ENCODE measurements around the gene GCN1. TPM values are rescaled to one million over a fixed set of nuclear protein-coding genes. Genes with fewer than 3 reads are reported as not detected.
"Not testable (repeated sequence)": the region's sequence is repeated elsewhere in the genome, so short reads cannot be mapped to it uniquely, and the experiment has no call there.

GCN1 gene
- polyA plus RNA-seq, 1 experiment: 59.7 TPM

- Histone ChIP-seq H3K27me3 (ENCODE audit: control insufficient read depth, insufficient read depth, low read length) (no peaks in the 10 kb centered on the region), H3K4me3 (ENCODE audit: low read depth, low read length) (peak overlapping the region; percentile 78), H3K36me3 (ENCODE audit: control insufficient read depth, insufficient read depth, low read length) (peaks cover 14% of the 10 kb centered on the region)
- DNase-seq (ENCODE audit: low read depth): no peak
- TF ChIP-seq CTCF (IDR thresholded peaks at IDR 0.05; ENCODE audit: insufficient read depth, low read depth, low read length): no peak
- CTCF ChIA-PET: interaction anchor here (0.6 to 8.9 kb wide), 9 partner anchors 10 to 82 kb away, joined by 3 to 77 read pairs (median 6); partner anchors contain the start of gene PXN
- POLR2A ChIA-PET: interaction anchor here (0.7 to 2.4 kb wide), 7 partner anchors 38 to 275 kb away, joined by 3 to 29 read pairs (median 14); partner anchors contain the start of genes PXN, RNU4-1 and RNU4-2
Measured at GRCh38 chr12:120200364-120200800, 5.9 kb upstream of the GCN1 start.

- no peaks in the 10 kb centered on the region for H3K27me3 ChIP-seq (ENCODE audit: control insufficient read depth, insufficient read depth, low read length)
- H3K4me3 ChIP-seq (ENCODE audit: low read depth, low read length): peak overlapping the region; percentile 78
- ChIA-PET CTCF (interaction anchor here (1.1 to 8.9 kb wide), 5 partner anchors 11 to 81 kb away, joined by 3 to 77 read pairs (median 4); partner anchors contain the start of gene PXN), POLR2A (interaction anchor here (0.7 to 2.4 kb wide), 4 partner anchors 38 to 93 kb away, joined by 3 to 29 read pairs (median 15); partner anchors contain the start of genes RNU4-1 and RNU4-2)
- TF ChIP-seq CTCF (IDR thresholded peaks at IDR 0.05; ENCODE audit: insufficient read depth, low read depth, low read length): no peak
- peaks cover 14% of the 10 kb centered on the region for H3K36me3 ChIP-seq (ENCODE audit: control insufficient read depth, insufficient read depth, low read length)
- peak; percentile 27 for DNase-seq (ENCODE audit: low read depth)
Measured at GRCh38 chr12:120199595-120200306, 5.2 kb upstream of the GCN1 start.

- DNase-seq (ENCODE audit: low read depth): no peak
- TF ChIP-seq CTCF (IDR thresholded peaks at IDR 0.05; ENCODE audit: insufficient read depth, low read depth, low read length): no peak
- POLR2A ChIA-PET: no interaction called here
- CTCF ChIA-PET: interaction anchor here (1.1 to 8.9 kb wide), 3 partner anchors 29 to 81 kb away, joined by 3 to 77 read pairs (median 4); partner anchors contain the start of gene PXN
- Histone ChIP-seq H3K4me3 (ENCODE audit: low read depth, low read length) (peak overlapping the region; percentile 78), H3K27me3 (ENCODE audit: control insufficient read depth, insufficient read depth, low read length) (no peaks in the 10 kb centered on the region), H3K36me3 (ENCODE audit: control insufficient read depth, insufficient read depth, low read length) (peaks cover 14% of the 10 kb centered on the region)
Measured at GRCh38 chr12:120199025-120199424, 4.5 kb upstream of the GCN1 start.

GRCh38 chr12:120197542-120197887 lies 3.0 kb upstream of the GCN1 start:
- Histone ChIP-seq H3K27me3 (ENCODE audit: control insufficient read depth, insufficient read depth, low read length) (no peaks in the 10 kb centered on the region), H3K36me3 (ENCODE audit: control insufficient read depth, insufficient read depth, low read length) (peaks cover 14% of the 10 kb centered on the region), H3K4me3 (ENCODE audit: low read depth, low read length) (no peak overlapping the region)
- no peak for DNase-seq (ENCODE audit: low read depth)
- CTCF ChIA-PET: interaction anchor here (2.2 to 3.0 kb wide), 2 partner anchors 31 to 68 kb away, joined by 9 to 11 read pairs; partner anchors contain the start of gene PXN
- POLR2A ChIA-PET: interaction anchor here (0.6 kb wide), 1 partner anchor 82 kb away, joined by 3 read pairs; no protein-coding TSS in a partner anchor
- TF ChIP-seq CTCF (IDR thresholded peaks at IDR 0.05; ENCODE audit: insufficient read depth, low read depth, low read length): no peak

- H3K27me3 ChIP-seq (ENCODE audit: control insufficient read depth, insufficient read depth, low read length); H3K4me3 ChIP-seq (ENCODE audit: low read depth, low read length); DNase-seq (ENCODE audit: low read depth): not testable (repeated sequence)
- peaks cover 14% of the 10 kb centered on the region for H3K36me3 ChIP-seq (ENCODE audit: control insufficient read depth, insufficient read depth, low read length)
- ChIA-PET CTCF (interaction anchor here (2.2 to 3.0 kb wide), 2 partner anchors 32 to 68 kb away, joined by 9 to 11 read pairs; partner anchors contain the start of gene PXN), POLR2A (interaction anchor here (0.5 to 1.6 kb wide), 2 partner anchors 34 to 95 kb away, joined by 4 to 13 read pairs; partner anchors contain the start of gene RNU4-2)
Measured at GRCh38 chr12:120196817-120197541, 2.5 kb upstream of the GCN1 start.

All from BJ (cell line).